HG02610 (cell line): ENCODE results near the gene ROBO1.

Source experiments
- ATAC-seq: cut with Tn5 transposase; IDR thresholded peaks from one replicate; pipeline ENCODE4 v1.9.1; 2021; ENCODE audit warnings: mild to moderate bottlenecking, moderate library complexity; ENCODE audit not compliant: unreplicated experiment

Gene ROBO1

DNA sequence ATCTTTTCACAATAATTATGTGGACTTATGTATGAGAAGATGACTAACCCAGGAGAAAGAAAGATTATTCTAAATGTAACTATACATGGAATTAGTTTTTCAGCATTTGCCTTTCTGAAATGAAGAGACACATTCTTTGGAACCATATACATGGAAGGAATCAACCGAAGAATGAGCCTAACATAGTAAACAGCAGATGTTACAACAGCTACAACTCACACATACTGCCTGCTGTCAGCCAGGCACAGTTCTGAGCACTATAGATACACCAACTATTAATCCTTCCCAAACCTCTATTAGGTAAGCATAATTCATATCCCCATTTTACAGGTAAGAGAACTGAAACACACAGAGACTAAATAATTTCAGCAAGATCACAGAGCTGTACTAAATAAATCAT is 840.0 kb downstream of the ROBO1 start:
- ATAC-seq: no peak

DNA sequence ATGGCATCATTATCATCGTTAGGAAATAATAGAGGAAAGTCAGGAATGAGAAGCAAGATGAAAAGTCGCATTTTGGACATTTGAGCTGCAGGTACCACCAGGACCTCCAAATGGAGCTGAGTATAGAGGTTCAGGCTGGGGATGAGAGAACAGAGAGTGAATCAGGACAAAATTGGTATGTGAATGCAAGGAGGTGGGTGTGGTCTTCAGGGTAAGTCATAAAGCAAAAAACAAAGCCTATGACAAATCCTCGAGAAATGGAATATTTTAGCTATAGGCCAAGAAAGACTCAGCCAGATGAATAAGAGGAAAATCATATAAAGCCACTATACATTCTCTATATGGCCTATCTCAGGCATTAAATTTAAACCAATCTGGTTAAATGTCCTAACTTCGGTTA is 841.3 kb downstream of the ROBO1 start:
- no peak for ATAC-seq

DNA sequence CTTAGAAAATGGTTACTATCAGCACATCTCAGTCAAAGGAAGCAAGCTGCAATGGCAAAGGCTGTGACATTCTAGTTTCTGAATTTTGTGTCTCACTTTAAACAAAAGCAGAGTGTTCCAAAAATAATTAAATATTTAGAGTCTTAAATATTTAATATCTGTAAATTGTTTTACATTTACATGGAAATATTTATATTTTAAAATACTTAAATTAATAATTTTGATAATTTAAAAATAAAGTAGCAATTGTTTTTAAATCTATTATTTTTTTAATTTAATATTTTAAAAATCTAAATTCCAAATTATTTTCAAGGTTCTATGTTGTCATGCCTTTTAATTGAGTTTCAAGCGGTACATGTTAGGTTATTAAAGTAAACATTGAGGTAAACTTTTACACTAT is 843.1 kb downstream of the ROBO1 start:
- ATAC-seq: no peak

DNA sequence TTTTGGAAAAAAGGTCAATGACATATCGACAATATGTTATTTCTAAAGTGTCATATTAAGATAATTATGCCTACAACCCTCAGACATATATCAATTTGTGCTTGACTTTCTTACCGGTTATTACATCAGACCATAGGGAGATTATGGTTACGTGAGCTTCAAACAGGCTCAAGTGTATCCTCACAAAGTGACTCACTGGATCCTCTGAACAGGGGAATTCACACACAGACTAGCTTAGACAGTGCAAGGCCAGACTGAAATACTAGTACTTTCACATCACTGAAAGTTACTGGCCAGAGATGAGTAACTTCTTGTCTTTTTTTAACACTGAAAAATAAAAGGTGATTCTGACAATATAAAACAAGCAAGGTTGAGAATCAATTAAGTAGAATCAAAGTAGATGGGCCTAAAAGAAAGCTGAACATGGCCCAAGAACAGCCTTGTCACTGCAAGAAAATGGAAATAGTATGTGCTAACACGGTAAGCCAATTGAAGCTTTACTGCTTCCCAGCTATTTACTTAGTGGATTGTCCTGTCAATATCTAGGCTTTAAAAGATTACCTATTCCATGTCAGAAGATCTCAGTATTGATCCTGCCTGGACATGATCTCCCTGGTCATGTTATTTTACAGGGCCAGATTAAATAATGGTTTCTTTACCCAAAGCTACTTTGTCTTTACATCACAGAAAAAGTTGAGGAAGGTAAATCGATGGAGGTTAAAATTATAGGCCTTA is 848.6 kb downstream of the ROBO1 start:
- ATAC-seq: peak; percentile 95

DNA sequence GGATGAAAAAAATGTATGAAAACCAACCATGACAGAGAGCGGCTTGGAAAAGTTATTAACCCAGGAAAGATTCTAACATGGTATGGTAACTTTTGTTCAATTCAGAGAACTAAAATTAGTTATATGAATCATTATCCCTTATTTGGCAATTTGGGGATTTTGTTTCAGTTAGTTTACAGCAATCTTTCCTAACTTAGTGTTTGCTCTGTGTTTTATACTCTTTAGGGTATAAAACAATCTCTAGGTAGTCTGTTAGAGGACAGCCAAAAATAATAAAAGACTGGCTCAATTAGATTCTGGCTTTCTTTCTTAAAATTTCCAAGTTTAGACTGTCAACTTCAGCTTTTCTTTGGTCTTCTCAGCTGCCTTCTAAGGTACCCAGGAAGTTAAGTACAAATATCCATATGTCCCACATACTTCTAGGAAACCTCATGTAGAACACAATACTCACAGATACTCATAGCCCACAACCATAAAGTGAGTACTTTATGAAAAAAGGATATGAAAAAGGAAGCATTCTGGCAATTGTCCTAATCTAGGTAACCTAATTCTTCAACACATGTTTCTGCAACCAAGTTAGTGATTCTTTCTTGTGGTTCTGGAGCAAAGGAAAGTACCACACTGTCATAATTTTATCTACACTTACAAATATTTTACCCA is 849.3 kb downstream of the ROBO1 start:
- peak; percentile 54 for ATAC-seq

DNA sequence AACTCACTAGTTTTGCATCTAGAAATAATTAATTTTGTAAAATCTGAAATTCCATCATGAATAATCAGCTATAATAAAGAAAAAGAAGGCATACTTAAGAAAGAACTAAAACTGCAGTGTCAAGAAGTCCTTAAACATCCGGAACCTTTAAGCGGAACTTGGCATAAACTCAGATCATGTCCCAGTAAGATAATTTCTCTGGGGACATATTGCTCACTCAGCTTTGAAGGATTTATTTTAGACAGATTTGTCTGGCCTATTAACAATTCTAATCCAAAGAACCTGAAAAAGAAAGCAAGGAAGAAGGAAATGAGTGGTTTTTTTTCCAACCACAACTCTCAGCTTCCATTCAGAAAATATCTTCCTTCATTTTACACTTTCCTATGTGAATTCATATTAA is 850.3 kb downstream of the ROBO1 start:
- no peak for ATAC-seq

DNA sequence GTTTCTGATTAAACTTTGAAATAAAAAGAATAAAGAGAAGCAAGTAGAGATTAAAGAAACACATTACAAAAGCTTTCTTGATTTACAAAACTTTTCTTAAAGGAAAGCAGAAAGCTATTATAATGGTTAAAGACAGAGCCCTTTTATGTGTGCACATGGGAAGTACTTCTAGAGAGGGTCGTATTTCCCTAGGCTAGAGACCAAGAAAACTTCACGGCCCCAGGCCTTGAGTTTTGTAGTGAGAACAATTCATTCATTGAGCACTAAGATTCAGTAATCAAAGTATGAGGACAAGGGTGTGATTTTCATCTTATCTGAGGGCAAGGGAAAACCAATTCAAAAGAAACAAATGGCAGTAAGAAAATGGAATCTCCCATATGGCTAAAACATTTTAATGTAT is 854.1 kb downstream of the ROBO1 start:
- no peak for ATAC-seq

DNA sequence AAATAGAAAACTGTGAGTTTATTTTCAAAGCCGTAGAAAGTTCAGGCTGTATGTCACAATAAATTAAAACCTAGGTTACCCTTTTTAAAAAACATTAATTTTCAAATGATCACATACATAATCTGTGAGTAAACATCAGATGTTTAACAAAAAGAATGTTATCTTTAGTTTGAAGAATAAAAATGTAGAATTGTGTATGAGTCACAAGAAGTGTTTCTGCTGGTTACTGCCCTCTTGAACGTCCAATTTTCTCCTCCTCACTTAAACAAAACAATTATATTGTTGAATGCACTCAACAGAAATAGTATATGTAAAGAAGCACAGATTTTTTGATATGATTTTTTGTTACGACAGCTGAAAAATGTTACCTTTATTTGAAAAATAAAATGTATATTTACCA is 855.1 kb downstream of the ROBO1 start:
- no peak for ATAC-seq

DNA sequence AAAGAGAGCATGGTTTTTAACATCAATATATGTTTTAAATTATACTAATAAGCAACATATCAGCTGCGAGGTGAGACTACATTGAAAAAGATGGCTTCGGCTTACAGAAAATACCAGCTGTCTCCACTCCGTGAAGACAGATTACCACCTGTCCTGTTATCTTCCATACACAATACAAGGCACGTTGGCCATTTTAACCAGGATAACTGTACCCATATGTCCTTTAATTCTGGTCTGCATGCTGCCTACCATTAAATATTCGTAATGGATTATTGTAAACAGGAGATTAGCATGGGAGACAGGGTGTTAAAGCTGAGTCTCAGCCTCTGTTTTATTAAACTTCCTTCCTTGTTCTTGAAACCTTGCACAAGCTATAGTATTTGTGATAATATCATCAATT is 855.5 kb downstream of the ROBO1 start:
- ATAC-seq: no peak

DNA sequence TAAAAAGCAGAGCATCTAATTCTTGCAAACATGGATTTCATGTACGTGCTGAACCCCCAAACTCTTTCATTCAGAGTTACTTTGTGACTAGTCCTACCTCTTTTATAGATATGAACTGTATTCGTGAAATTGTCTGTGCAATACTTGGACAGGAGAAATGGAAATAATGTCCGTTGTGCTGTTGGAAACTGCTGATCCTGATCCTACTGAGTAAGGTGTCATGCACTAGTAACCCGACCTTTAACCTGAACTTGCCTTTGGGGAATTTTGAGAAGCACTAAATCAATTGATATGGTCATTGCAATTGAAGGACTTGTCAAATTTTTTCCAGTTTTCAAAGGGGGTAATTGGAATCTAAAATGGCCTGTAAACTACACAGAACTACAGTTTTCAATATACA is 856.4 kb downstream of the ROBO1 start:
- ATAC-seq: no peak

DNA sequence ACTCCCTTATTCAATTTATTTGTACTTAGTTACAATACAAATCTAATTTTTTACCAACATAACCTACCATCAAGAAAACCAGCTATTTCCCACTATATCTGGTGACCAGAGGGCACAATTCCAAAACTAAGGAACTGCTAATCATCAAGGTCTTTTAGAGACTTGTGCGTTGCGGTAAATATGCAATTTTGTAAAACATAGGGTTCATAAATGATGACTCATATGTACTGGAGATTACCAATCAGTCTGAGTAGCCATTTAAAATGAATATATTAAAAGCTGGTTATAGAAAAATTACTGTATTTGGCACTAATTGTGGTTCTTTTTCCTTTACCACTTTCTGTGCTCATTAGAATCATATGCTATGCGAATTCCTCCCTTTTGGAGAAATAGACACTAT is 859.6 kb downstream of the ROBO1 start:
- ATAC-seq: no peak

DNA sequence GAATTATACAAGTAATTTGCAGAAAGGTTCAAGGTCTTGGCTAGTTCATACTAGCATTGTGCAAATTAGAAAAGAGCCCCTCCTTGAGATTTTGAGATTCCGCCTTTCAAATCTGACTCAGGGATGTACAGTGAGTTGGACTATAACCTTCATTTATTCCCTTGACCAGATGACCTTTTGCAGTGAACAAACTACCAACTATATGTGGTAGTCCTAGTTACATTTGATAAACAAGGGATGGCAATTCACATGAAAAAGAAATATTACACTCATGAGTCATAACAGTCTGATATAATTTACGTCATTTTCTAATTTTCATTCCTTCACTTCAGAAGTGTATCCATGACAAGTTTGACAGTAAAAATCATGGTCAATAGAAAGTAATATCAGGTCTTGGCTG is 860.4 kb downstream of the ROBO1 start:
- ATAC-seq: no peak

DNA sequence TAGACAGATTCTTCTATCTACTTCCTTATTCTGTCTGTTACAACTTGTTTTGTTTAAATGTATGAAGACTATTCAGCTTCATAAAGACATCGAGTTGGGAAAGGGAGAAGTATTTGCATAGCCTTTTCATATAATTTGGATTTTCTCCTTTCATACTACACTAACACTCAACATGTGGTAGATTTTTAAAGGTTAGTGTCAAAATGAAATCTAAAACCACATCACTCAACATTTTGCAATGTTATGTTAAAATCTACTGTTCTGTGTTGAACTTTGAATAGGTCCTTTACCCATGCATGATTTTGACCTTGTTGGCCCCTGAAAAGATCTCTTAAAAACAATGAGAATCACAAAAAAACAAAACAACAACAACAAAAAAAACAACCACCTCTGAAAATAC is 860.9 kb downstream of the ROBO1 start:
- no peak for ATAC-seq

DNA sequence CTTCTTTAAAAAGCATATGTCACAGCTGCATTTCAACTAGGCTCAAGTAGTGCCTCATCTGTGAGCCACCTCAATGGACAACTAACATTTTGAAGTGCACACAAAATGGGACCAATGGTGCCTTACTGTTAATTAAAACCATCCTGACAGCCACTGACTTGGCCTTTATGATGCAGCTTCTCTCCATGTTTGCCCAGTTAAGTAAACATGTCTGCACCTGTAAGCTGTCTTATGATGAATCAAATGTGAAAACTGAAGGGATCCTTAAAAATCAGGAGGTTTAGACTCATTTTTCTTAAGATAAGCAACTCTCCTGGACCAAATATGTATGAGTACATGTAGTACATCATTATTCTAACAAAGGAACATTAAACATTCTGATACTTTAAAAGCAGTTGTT is 861.6 kb downstream of the ROBO1 start:
- ATAC-seq: no peak

DNA sequence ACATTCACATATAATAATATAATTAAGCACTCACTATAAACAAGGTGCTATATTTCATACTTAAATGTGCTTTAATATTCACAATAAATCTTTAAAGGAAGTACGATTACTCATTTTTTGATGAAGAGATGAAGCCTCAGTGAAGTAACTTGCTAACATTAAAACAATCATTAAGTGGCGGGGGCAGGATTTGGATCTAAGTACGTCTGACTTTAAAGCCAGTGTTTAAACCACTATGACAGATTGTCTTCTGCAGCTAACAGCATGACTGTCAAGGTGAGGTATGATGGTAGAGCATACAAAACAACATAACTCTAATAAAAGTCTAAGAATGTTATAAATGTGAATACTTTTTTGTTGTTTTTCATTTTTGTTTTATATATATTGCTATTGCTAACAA is 862.1 kb downstream of the ROBO1 start:
- ATAC-seq: no peak

DNA sequence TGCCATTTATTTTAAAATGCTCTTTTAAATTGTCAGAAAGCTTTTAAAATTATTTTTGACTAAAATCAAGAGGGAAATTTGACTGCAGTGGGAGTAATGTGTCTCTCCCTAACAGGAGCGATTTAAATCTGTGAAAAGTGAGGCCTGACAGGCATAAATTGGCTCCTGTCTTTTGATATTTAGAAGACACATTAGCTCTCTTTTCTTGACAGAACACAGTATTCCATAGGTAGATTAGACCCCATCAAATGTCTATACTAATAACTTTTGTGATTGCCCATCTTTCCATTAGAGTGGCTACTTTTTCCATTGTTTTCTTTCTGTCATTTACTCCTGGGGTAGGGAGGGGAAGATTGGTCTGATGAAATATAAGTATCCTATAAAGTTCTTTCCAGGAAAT is 866.3 kb downstream of the ROBO1 start:
- no peak for ATAC-seq

DNA sequence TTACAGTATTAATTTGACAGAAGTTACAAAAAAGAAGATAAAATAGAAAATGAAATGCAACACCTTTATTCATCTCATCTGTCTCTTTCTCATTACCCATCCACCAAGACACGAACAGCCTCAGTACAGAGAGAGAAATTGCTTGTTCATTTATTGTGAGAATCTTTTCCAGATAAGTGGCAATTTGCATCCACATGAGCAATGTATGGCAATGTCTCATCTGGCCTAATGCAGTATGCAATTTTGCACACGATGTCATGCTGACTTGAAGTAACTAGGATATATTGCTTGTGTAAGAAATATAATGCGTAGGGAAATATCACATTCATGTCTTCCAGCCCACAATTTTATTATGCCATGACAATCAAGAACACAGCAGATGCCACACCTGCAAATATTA is 866.9 kb downstream of the ROBO1 start:
- ATAC-seq: no peak

DNA sequence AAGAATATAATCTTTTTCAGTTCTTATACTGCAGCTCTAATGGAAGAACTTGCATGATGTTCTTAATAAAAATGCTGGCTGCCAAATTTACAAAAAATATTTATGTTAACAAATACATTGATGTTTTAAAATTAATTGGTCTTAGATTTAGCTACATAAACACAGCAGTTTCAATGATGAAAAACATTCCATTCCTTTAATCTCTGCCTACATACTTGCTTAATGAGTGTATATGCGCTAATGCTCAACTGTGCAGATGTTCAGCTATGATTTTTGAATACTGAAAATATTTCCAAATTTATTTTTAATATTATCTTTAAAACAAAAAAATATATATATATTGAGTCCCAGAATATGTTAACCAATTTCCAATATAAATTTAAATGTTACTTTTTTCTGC is 867.4 kb downstream of the ROBO1 start:
- ATAC-seq: no peak

DNA sequence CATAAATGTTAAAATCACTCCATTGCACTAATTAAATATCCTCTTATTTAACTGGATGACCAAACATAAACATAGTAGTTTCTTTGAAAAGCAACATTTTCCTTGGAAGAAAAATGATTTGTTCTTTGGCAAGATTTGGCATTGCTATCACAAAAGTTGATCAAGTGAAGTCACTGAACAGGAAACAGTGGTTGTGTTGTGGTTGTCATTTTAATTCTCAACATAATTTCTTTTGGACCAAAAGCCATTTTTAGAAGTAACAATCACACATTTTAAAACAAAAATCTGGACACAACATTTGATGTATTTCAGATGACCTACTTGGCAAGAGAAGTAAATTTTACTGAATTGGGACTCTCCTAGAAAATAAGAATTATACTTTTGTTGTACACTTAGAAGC is 872.3 kb downstream of the ROBO1 start:
- no peak for ATAC-seq

DNA sequence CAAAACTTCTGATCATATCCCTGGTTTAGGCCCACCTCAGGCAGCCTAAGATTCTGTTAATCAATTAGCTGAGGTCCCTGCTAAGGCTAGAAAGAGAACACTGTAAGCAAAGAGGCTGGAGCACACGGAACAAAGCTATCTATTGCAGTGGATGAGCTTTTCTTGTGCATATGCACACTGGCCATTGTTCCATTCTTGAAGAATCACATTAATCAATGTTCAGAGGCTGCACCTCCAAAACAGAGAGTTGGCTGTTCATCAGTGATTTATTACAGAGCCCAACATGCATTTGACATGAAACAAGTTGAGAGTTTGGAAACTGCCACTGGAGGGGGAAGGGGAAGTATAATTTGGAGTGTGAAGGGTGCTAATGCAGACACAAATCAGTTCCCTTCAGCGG is 873.0 kb downstream of the ROBO1 start:
- ATAC-seq: no peak

DNA sequence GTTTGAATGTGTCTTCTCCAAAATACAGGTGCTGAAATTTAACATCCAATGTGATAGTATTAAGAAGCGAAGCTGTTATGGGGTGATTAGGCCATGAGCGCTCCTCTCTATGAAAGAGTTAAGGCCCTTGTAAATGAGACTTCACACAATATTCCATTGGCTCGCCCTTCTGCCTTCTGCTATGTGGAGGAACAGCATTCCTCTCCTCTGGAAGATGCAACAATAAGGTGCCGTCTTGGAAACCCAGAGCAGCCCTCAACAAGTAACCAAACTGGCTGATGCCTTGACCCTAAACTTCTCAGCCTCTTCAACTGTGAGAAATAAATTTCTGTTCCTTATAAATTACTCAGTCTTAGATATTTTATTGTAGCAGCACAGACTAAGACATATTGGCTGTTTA is 874.6 kb downstream of the ROBO1 start:
- no peak for ATAC-seq

DNA sequence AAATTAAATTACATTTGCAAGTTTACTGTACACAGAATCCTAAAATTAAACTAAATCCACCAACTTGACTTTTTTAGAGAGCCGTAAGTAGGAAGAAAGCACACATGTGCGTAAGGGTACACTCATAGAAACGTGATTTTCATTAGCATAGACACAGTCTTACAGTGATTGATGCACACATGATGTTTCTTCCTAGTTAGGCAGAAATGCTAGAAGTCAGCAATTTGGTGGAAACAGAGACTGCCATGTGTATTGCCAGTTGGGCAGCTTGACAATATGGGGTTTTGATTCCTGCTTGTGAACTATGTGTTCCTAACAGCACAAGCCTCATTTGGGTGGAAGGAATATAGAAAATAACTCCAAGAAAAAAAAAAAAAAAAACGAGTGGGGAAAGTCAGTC is 878.5 kb downstream of the ROBO1 start:
- no peak for ATAC-seq

DNA sequence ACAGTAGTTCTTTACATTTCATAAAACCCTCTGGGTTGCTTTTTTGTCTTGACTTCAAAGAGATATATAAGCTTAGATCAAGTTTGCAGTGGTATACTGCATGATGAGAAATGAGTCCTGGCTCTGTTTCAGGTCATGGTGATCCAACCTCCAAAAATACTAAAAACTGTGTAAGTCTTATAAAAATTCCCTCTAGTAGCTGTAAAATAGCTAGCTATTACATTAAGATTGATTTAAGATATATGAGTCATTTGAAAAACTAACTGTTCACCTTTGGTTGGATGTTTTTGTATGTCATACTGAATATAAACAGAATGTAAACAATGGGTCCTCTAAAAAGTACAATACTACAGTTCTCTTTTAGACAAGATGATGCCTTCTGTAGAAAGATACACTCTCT is 879.2 kb downstream of the ROBO1 start:
- ATAC-seq: no peak
